HEK293 (cell line): ENCODE measurements around the gene CSGALNACT2.

Experiments
- CTCF ChIP-seq: fragments of 450-650 bp; formaldehyde crosslinking; IDR thresholded peaks from 2 replicates; pipeline ENCODE4 v1.5.1; 2016; ENCODE audit warnings: missing biosample characterization, missing genetic modification characterization
- SETDB1 ChIP-seq: IDR thresholded peaks from one replicate; pipeline ENCODE4 v1.6.1; 2017; ENCODE audit warnings: mild to moderate bottlenecking, low read length, moderate library complexity, mixed read lengths; ENCODE audit not compliant: insufficient read length
- YY1 ChIP-seq: fragments of 450-650 bp; formaldehyde crosslinking; IDR thresholded peaks from 2 replicates; pipeline ENCODE4 v1.5.1; 2018; ENCODE audit warnings: missing biosample characterization, missing genetic modification characterization
- ZBTB7A ChIP-seq: fragments of 450-650 bp; formaldehyde crosslinking; IDR thresholded peaks from 2 replicates; pipeline ENCODE4 v1.5.1; 2016; ENCODE audit warnings: low read depth, missing biosample characterization, missing genetic modification characterization
- ZFP37 ChIP-seq: fragments of 450-650 bp; formaldehyde crosslinking; IDR thresholded peaks from 2 replicates; pipeline ENCODE4 v1.5.1; 2016; ENCODE audit warnings: missing biosample characterization, missing genetic modification characterization
- ZNF311 ChIP-seq: fragments of 450-650 bp; formaldehyde crosslinking; IDR thresholded peaks from 2 replicates; pipeline ENCODE4 v1.5.1; 2017; ENCODE audit warnings: missing biosample characterization, missing genetic modification characterization, borderline replicate concordance
- ZNF350 ChIP-seq: fragments of 450-650 bp; formaldehyde crosslinking; IDR thresholded peaks from 2 replicates; pipeline ENCODE4 v1.5.0; 2017; ENCODE audit warnings: missing biosample characterization, mild to moderate bottlenecking, missing genetic modification characterization
- ZNF394 ChIP-seq: fragments of 450-650 bp; formaldehyde crosslinking; IDR thresholded peaks from 2 replicates; pipeline ENCODE4 v1.5.1; 2016; ENCODE audit warnings: missing biosample characterization, missing genetic modification characterization, mild to moderate bottlenecking, moderate library complexity, borderline replicate concordance
- ZNF416 ChIP-seq: fragments of 450-650 bp; formaldehyde crosslinking; IDR thresholded peaks from 2 replicates; pipeline ENCODE4 v1.5.1; 2016; ENCODE audit warnings: missing biosample characterization, missing genetic modification characterization
- ZNF426 ChIP-seq: fragments of 450-650 bp; formaldehyde crosslinking; IDR thresholded peaks from 2 replicates; pipeline ENCODE4 v1.5.1; 2017; ENCODE audit warnings: missing biosample characterization, missing genetic modification characterization, mild to moderate bottlenecking, inconsistent platforms, moderate library complexity

GRCh38 chr10:43216931-43217562 is 78.8 kb downstream of the CSGALNACT2 start:
- TF ChIP-seq ZNF350 (tag by site-specific recombination) (no peak), CTCF (no peak), SETDB1 (no peak), ZNF311 (no peak), ZNF416 (tag by site-specific recombination) (no peak), ZBTB7A (tag by site-specific recombination) (no peak), ZNF394 (tag by site-specific recombination) (no peak), ZFP37 (no peak), YY1 (tag by site-specific recombination) (no peak), ZNF426 (tag by site-specific recombination) (no peak)
